Activated T-cell treated with anti-CD3 and anti-CD28 coated beads for 24 hours (primary cell): Measurements from ENCODE around the gene PAM16.

ENCODE experiments used
- DNase-seq: peaks from one replicate; pipeline ENCODE4 v3.0.0-alpha.2; 2020; ENCODE audit warnings: low read depth

The PAM16 gene

GRCh38 chr16:4319454-4320421, 31.4 kb downstream of the PAM16 start:
- peak; percentile 39 for DNase-seq

GRCh38 chr16:4318967-4319366, 32.2 kb downstream of the PAM16 start:
- no peak for DNase-seq

- no peak for DNase-seq
These were observed 32.6 kb downstream of the PAM16 start for GRCh38 chr16:4318451-4318910.

- no peak for DNase-seq
These were observed 33.3 kb downstream of the PAM16 start for GRCh38 chr16:4317532-4318450.

GRCh38 chr16:4316864-4317531, 34.1 kb downstream of the PAM16 start:
- DNase-seq, result no peak

- no peak for DNase-seq
These were observed 34.8 kb downstream of the PAM16 start for GRCh38 chr16:4316108-4316863.

GRCh38 chr16:4315186-4316107, 35.7 kb downstream of the PAM16 start, which contains the start of gene GLIS2:
GLIS2 (plus strand) TSS chr16:4316067; CDS start chr16:4332281, 16,214 bp downstream.
- DNase-seq, result no peak

- DNase-seq, result no peak
These were observed 36.5 kb downstream of the PAM16 start for GRCh38 chr16:4314532-4315185.

- DNase-seq, result no peak
These were observed 37.3 kb downstream of the PAM16 start for GRCh38 chr16:4313563-4314531.

- peak; percentile 29 for DNase-seq
These were observed 41.3 kb downstream of the PAM16 start for GRCh38 chr16:4309833-4310266.

GRCh38 chr16:4309102-4309832, 41.9 kb downstream of the PAM16 start:
- DNase-seq, result no peak

GRCh38 chr16:4307215-4308037, 43.7 kb downstream of the PAM16 start:
- peak; percentile 92 for DNase-seq

- DNase-seq, result no peak
These were observed 44.5 kb downstream of the PAM16 start for GRCh38 chr16:4306470-4307214.

- DNase-seq, result no peak
These were observed 47.1 kb downstream of the PAM16 start for GRCh38 chr16:4303973-4304372.

- DNase-seq, result no peak
These were observed 49.2 kb downstream of the PAM16 start for GRCh38 chr16:4301968-4302367.

- no peak for DNase-seq
These were observed 49.9 kb downstream of the PAM16 start for GRCh38 chr16:4301177-4301576.
